ENCODE measurements around the gene IGSF22. TPM values are rescaled to one million over a fixed set of nuclear protein-coding genes. Genes with fewer than 3 reads are reported as not detected.

IGSF22 gene
- total and polyA plus RNA-seq, 8 donors = 0.52 to 2.1 (median 1.2) TPM

DNA sequence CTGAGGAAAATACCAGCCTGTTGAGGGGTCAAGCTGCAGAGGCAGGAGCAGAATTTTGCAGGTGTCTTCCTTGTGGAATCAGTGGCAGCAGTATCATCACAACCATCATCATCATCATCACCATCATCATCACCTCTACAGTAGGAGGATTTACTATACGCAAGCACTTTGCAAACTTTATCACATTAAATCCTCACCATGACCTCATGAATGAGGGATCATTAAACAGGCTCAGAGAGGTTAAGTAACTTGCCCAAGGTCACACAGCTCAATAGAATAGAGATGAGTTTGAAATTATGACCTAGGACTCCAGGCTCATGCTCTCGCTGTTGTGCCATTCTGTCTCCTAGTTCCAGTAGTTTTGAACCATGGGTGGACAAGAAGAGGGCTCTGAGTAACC lies 40.0 kb upstream of the IGSF22 start:
- Histone ChIP-seq H3K27me3 (peaks cover 0 to 9% of the 10 kb centered on the region in 2 donors), H3K4me1 (no peaks in the 10 kb centered on the region), H3K9me3 (no peaks in the 10 kb centered on the region), H3K27ac (no peak overlapping the region), H3K36me3 (no peaks in the 10 kb centered on the region), H3K4me3 (no peak overlapping the region)
- no peak for ATAC-seq
- intact Hi-C loops (cut with DNase I) = no loop called here
- DNase-seq = no peak
- TF ChIP-seq, protein P1, sequence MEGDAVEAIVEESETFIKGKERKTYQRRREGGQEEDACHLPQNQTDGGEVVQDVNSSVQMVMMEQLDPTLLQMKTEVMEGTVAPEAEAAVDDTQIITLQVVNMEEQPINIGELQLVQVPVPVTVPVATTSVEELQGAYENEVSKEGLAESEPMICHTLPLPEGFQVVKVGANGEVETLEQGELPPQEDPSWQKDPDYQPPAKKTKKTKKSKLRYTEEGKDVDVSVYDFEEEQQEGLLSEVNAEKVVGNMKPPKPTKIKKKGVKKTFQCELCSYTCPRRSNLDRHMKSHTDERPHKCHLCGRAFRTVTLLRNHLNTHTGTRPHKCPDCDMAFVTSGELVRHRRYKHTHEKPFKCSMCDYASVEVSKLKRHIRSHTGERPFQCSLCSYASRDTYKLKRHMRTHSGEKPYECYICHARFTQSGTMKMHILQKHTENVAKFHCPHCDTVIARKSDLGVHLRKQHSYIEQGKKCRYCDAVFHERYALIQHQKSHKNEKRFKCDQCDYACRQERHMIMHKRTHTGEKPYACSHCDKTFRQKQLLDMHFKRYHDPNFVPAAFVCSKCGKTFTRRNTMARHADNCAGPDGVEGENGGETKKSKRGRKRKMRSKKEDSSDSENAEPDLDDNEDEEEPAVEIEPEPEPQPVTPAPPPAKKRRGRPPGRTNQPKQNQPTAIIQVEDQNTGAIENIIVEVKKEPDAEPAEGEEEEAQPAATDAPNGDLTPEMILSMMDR (IDR thresholded peaks at IDR 0.05) = no peak

DNA sequence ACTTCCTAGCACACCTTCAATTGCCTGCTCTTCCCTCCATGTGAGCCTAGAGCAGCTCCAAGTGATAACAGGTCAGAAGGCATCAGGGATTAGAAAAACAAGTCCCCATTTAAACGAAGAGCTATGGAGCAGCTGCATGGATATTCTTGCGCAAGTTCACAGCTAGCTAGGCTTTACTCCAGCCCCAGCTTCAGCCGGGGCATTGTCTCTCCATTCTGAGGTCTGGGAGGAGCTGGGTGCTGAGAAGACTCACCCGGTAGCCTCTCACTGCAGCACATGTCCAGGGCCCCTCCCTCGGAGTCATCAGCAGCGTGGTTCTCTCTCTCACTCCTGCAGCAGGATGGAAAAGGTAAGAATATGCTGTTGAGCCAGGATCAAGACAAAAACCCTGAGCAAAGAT lies 39.6 kb upstream of the IGSF22 start:
- no peak overlapping the region for H3K4me3 ChIP-seq
- H3K36me3 ChIP-seq = no peaks in the 10 kb centered on the region
- H3K27ac ChIP-seq = no peak overlapping the region
- H3K9me3 ChIP-seq = no peaks in the 10 kb centered on the region
- intact Hi-C loops (cut with DNase I) = no loop called here
- ATAC-seq = no peak
- TF ChIP-seq, protein P1 (IDR thresholded peaks at IDR 0.05) = no peak
- peak in 1 of 4 donors; percentile 20 for DNase-seq
- H3K4me1 ChIP-seq = no peaks in the 10 kb centered on the region
- peaks cover 0 to 9% of the 10 kb centered on the region in 2 donors for H3K27me3 ChIP-seq

GRCh38 chr11:18761741-18762140 lies 35.8 kb upstream of the IGSF22 start:
- H3K9me3 ChIP-seq = no peaks in the 10 kb centered on the region
- no peaks in the 10 kb centered on the region for H3K4me1 ChIP-seq
- H3K27me3 ChIP-seq = peaks cover 0 to 9% of the 10 kb centered on the region in 2 donors
- H3K36me3 ChIP-seq = no peaks in the 10 kb centered on the region
- no peak for DNase-seq
- H3K27ac ChIP-seq = no peak overlapping the region
- ATAC-seq = no peak
- no peak overlapping the region for H3K4me3 ChIP-seq
- intact Hi-C loops (cut with DNase I) = no loop called here
- TF ChIP-seq, protein P1 (IDR thresholded peaks at IDR 0.05) = no peak

DNA sequence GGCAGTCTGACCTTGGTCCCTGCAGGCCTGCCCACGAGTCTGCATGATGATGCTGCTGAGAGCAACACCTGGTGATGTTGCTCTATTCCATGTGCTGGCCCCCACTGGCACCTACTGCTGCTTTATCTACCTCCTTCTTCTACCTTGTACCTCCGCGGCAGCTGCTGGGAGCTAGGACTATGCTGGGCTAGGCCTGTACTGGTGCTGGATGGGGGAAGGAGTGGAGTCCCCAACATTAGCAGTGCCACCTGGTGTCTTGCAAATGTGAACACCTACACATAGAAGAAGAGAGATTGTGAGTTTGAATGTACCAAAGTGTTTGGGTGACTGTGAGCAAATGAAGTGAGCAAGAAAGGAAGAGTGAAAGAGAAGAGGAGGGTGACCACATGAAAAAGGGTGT lies 35.2 kb upstream of the IGSF22 start:
- H3K4me3 ChIP-seq = no peak overlapping the region
- TF ChIP-seq, protein P1 (IDR thresholded peaks at IDR 0.05) = no peak
- no peak overlapping the region for H3K27ac ChIP-seq
- H3K27me3 ChIP-seq = peaks cover 0 to 9% of the 10 kb centered on the region in 2 donors
- no peaks in the 10 kb centered on the region for H3K36me3 ChIP-seq
- DNase-seq (no peak), ATAC-seq (no peak)
- no peaks in the 10 kb centered on the region for H3K4me1 ChIP-seq
- intact Hi-C loops (cut with DNase I) = no loop called here
- no peaks in the 10 kb centered on the region for H3K9me3 ChIP-seq

DNA sequence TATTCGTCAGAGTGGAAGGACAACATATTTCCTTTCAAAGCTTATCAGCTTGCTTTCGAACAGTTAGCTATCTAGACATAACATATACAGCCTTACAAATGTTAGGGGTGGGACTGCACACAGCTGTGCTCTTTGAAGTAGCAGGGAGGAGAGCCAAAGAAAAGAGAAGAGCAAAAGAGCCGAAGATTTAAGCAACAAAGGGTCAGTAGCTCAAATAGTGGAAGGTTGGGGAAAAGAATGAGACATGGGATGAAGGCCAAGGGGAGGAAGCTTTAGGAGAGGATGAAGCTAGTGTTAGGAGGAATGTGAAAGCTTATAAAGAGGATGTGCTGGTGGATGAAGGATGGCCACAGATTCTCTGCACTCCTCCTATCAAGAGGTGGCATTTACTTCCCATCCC lies 31.8 kb upstream of the IGSF22 start:
- intact Hi-C loops (cut with DNase I) = no loop called here
- no peak overlapping the region for H3K4me3 ChIP-seq
- no peak overlapping the region for H3K27ac ChIP-seq
- no peaks in the 10 kb centered on the region for H3K36me3 ChIP-seq
- no peak for ATAC-seq
- no peaks in the 10 kb centered on the region for H3K4me1 ChIP-seq
- TF ChIP-seq, protein P1 (IDR thresholded peaks at IDR 0.05) = no peak
- no peaks in the 10 kb centered on the region for H3K9me3 ChIP-seq
- DNase-seq = peak in 2 of 4 donors; percentile 35 to 36
- no peaks in the 10 kb centered on the region for H3K27me3 ChIP-seq

All from left lung (tissue), 10 donors.